Right atrium auricular region (tissue), 2 donors: ENCODE data around the gene TNFSF10. TPM values are rescaled to one million over a fixed set of nuclear protein-coding genes. Genes with fewer than 3 reads are reported as not detected.

ENCODE experiments used
- DNase-seq: peaks from one replicate; pipeline ENCODE4 v3.0.0-alpha.2; 2019; ENCODE audit warnings: low spot score
- H3K27ac ChIP-seq, 2 donors: fragments of 200-600 bp; sonication (generic); 1 replicate in 1 of 2; 2 replicates in 1 of 2; pipeline ENCODE4 v1.5.1; 2016 to 2019
- H3K27me3 ChIP-seq, 2 donors: fragments of 200-600 bp; sonication (generic); one replicate each; pipeline versions ENCODE4 v1.5.1 to v1.6.0; 2017 to 2019
- H3K36me3 ChIP-seq: fragments of 200-600 bp; sonication (generic); one replicate; pipeline ENCODE4 v1.5.1; 2016
- H3K4me1 ChIP-seq, 2 donors: fragments of 200-600 bp; sonication (generic); one replicate each; pipeline versions ENCODE4 v1.5.1 to v1.6.0; 2017 to 2019
- H3K4me3 ChIP-seq, 2 donors: fragments of 200-600 bp; sonication (generic); 1 replicate in 1 of 2; 2 replicates in 1 of 2; pipeline ENCODE4 v1.5.1; 2017 to 2019; ENCODE audit warnings: mild to moderate bottlenecking in 1 of 2, moderate library complexity in 1 of 2
- H3K9me3 ChIP-seq, 2 donors: fragments of 200-600 bp; sonication (generic); one replicate each; pipeline ENCODE4 v1.5.1; 2019
- total RNA-seq, 2 donors: library from RNA; depleted of rRNA; stranded (reverse); fragments of >200 nt; gene quantifications; one replicate each; pipeline ENCODE4 v1.1.0, GENCODE V29; 2016
- TF ChIP-seq, protein P1 (sequence below), 2 donors: fragments of 200-600 bp; sonication (generic); IDR thresholded peaks; one replicate each; pipeline ENCODE4 v1.5.1; 2019; ENCODE audit warnings: antibody characterized with exemption in 2 of 2

The TNFSF10 gene
- total RNA-seq, 2 donors from 2014 or later: 12.6 to 15.6 TPM

- H3K9me3 ChIP-seq: no peaks in the 10 kb centered on the region
- DNase-seq: no peak
- H3K27me3 ChIP-seq: no peaks in the 10 kb centered on the region
- H3K27ac ChIP-seq: no peak overlapping the region
- no peaks in the 10 kb centered on the region for H3K4me1 ChIP-seq
- H3K4me3 ChIP-seq: no peak overlapping the region
- TF ChIP-seq, protein P1, sequence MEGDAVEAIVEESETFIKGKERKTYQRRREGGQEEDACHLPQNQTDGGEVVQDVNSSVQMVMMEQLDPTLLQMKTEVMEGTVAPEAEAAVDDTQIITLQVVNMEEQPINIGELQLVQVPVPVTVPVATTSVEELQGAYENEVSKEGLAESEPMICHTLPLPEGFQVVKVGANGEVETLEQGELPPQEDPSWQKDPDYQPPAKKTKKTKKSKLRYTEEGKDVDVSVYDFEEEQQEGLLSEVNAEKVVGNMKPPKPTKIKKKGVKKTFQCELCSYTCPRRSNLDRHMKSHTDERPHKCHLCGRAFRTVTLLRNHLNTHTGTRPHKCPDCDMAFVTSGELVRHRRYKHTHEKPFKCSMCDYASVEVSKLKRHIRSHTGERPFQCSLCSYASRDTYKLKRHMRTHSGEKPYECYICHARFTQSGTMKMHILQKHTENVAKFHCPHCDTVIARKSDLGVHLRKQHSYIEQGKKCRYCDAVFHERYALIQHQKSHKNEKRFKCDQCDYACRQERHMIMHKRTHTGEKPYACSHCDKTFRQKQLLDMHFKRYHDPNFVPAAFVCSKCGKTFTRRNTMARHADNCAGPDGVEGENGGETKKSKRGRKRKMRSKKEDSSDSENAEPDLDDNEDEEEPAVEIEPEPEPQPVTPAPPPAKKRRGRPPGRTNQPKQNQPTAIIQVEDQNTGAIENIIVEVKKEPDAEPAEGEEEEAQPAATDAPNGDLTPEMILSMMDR (IDR thresholded peaks at IDR 0.05): no peak
- H3K36me3 ChIP-seq: no peaks in the 10 kb centered on the region
Measured at GRCh38 chr3:172537507-172538158, 14.4 kb upstream of the TNFSF10 start.

- no peak overlapping the region for H3K4me3 ChIP-seq
- no peak overlapping the region for H3K27ac ChIP-seq
- TF ChIP-seq, protein P1 (IDR thresholded peaks at IDR 0.05): no peak
- no peak for DNase-seq
- H3K9me3 ChIP-seq: no peaks in the 10 kb centered on the region
- no peaks in the 10 kb centered on the region for H3K4me1 ChIP-seq
- H3K36me3 ChIP-seq: no peaks in the 10 kb centered on the region
- H3K27me3 ChIP-seq: no peaks in the 10 kb centered on the region
Measured at GRCh38 chr3:172536993-172537419, 13.8 kb upstream of the TNFSF10 start.

DNA sequence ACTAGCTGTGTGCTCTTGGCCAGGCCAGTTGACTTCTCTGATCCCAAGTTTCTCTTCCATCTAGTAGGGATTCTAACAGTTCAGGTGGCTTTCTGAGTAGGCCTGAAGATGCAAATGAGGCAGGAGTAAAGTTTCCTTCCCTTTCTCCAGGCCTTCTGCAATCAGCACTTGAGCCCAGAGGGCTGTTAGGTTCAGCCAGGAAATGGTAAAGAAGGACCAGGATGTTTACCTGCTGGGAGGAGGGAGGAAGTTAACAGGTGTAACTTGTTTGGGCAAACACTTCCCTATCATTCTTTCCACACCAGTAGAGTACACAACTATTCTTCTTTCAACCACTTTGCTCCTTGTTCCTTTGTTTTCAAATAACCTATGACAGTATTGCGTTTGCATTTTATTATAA, 13.3 kb upstream of the TNFSF10 start:
- Histone ChIP-seq H3K9me3 (no peaks in the 10 kb centered on the region), H3K36me3 (no peaks in the 10 kb centered on the region), H3K27ac (no peak overlapping the region), H3K27me3 (no peaks in the 10 kb centered on the region), H3K4me1 (no peaks in the 10 kb centered on the region), H3K4me3 (no peak overlapping the region)
- DNase-seq: no peak
- TF ChIP-seq, protein P1 (IDR thresholded peaks at IDR 0.05): no peak

GRCh38 chr3:172530566-172530965, 7.3 kb upstream of the TNFSF10 start:
- Histone ChIP-seq H3K4me3 (no peak overlapping the region), H3K27me3 (no peaks in the 10 kb centered on the region), H3K36me3 (no peaks in the 10 kb centered on the region), H3K4me1 (no peaks in the 10 kb centered on the region), H3K9me3 (no peaks in the 10 kb centered on the region), H3K27ac (no peak overlapping the region)
- TF ChIP-seq, protein P1 (IDR thresholded peaks at IDR 0.05): no peak
- DNase-seq: no peak

DNA sequence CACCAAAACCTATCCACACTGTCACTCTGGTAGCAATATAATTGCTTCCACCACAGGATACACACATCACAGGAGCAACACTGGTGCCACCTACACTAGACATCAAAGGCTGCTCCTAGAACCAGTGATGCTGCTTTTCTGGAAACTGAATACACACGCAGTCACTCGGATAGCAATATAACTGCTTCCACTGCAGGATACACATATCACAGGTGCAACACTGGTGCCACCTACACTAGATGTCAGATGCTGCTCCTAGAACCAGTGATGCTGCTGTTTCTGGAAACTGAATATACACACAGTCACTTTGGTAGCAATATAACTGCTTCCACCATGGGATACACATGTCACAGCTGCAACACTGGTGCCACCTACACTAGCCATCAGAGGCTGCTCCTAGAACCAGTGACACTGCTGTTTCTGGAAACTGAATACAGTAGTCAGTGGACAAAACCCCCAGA, 6.9 kb upstream of the TNFSF10 start:
- TF ChIP-seq, protein P1 (IDR thresholded peaks at IDR 0.05): no peak

GRCh38 chr3:172528677-172529076, 5.4 kb upstream of the TNFSF10 start:
- Histone ChIP-seq H3K4me3 (no peak overlapping the region), H3K9me3 (no peaks in the 10 kb centered on the region), H3K4me1 (peaks cover 0 to 3% of the 10 kb centered on the region in 2 donors), H3K36me3 (no peaks in the 10 kb centered on the region), H3K27me3 (no peaks in the 10 kb centered on the region), H3K27ac (no peak overlapping the region)
- DNase-seq: no peak
- TF ChIP-seq, protein P1 (IDR thresholded peaks at IDR 0.05): no peak

More for the DNA sequence above, 6.9 kb upstream of the TNFSF10 start:
- no peak overlapping the region for H3K27ac ChIP-seq
- DNase-seq: no peak
- H3K36me3 ChIP-seq: no peaks in the 10 kb centered on the region
- H3K9me3 ChIP-seq: no peaks in the 10 kb centered on the region
- no peaks in the 10 kb centered on the region for H3K4me1 ChIP-seq
- no peaks in the 10 kb centered on the region for H3K27me3 ChIP-seq
- H3K4me3 ChIP-seq: no peak overlapping the region
